GM12878 (cell line): ENCODE results near the gene YBX2. TPM values are rescaled to one million over a fixed set of nuclear protein-coding genes. Genes with fewer than 3 reads are reported as not detected.
A peak's percentile ranks its signal among the peaks of the same experiment; 100 is the strongest.

Source experiments
- ATAC-seq: fragments of 200-7000 bp; cut with Tn5 transposase; 3 replicates; pipeline ENCODE4 v1.9.1; 2020; ENCODE audit warnings: mild to moderate bottlenecking, moderate library complexity
- BruUV-seq: library from RNA; stranded (reverse); fragments of 400-500 nt; replicated peaks from 2 replicates; lab custom pipeline; 2021; lab: Mats Ljungman, UMichigan
- CTCF ChIA-PET: fragments of 300-600 bp; sonication (Branson Sonifier 250); formaldehyde crosslinking; extraction: SDS; loops from one replicate; lab custom pipeline; 2021; ENCODE audit warnings: inconsistent platforms; lab: Yijun Ruan, JAX
- POLR2A ChIA-PET: fragments of 350-600 bp; formaldehyde crosslinking; extraction: SDS; loops from one replicate; lab custom pipeline; 2021; ENCODE audit warnings: inconsistent platforms; lab: Charles Lee
- RAD21 ChIA-PET: fragments of 300-600 bp; sonication (Branson Sonifier 250); formaldehyde crosslinking; loops from one replicate; lab custom pipeline; 2023; ENCODE audit warnings: antibody characterized with exemption; ENCODE audit not compliant: unreplicated experiment; lab: Charles Lee
- SMC1A ChIA-PET: fragments of 300-600 bp; sonication (Branson Sonifier 250); formaldehyde crosslinking; loops from one replicate; lab custom pipeline; 2023; ENCODE audit not compliant: unreplicated experiment, uncharacterized antibody; lab: Charles Lee
- DNase-seq: peaks from one replicate; pipeline ENCODE4 v3.0.0-alpha.2; 2011; ENCODE audit warnings: low read depth, low spot score
- FAIRE-seq: peaks from 3 replicates; lab custom pipeline; 2011; peaks lifted over from hg19 to GRCh38; lab: Jason Lieb, UNC
- H2AFZ ChIP-seq: 2 replicates; pipeline ENCODE4 v1.6.0; 2011; ENCODE audit warnings: low read depth, low read length, control low read depth; ENCODE audit not compliant: control insufficient read depth
- H3K27ac ChIP-seq: 2 replicates; pipeline ENCODE4 v1.5.1; 2011; ENCODE audit warnings: control low read depth; ENCODE audit not compliant: control insufficient read depth, insufficient read depth
- H3K27me3 ChIP-seq, 2 experiments: replicated peaks in 1 of 2; 2 replicates each; pipeline versions ENCODE4 v1.6.0 to v1.6.1; 2011; ENCODE audit warnings: low read length in 1 of 2; ENCODE audit not compliant: control insufficient read depth in 2 of 2, insufficient read depth in 2 of 2
- H3K36me3 ChIP-seq, 2 experiments: 2 replicates each; pipeline ENCODE4 v1.5.1; 2011; ENCODE audit warnings: low read length in 1 of 2; ENCODE audit not compliant: control insufficient read depth in 2 of 2, insufficient read depth in 2 of 2
- H3K4me1 ChIP-seq: 2 replicates; pipeline ENCODE4 v1.6.1; 2011; ENCODE audit warnings: mild to moderate bottlenecking, low read length, moderate library complexity, mixed read lengths; ENCODE audit not compliant: control insufficient read depth, insufficient read depth
- H3K4me2 ChIP-seq: 2 replicates; pipeline ENCODE4 v1.6.0; 2011; ENCODE audit warnings: control low read depth; ENCODE audit not compliant: control insufficient read depth, insufficient read depth
- H3K4me3 ChIP-seq: fragments of 200-600 bp; sonication (generic); 2 replicates; pipeline ENCODE4 v1.5.1; 2016
- H3K79me2 ChIP-seq: 2 replicates; pipeline ENCODE4 v1.6.0; 2011; ENCODE audit warnings: low read length; ENCODE audit not compliant: control insufficient read depth, insufficient read depth
- H3K9ac ChIP-seq: 2 replicates; pipeline ENCODE4 v1.8.0; 2011; ENCODE audit warnings: low read length, control low read depth, mixed read lengths; ENCODE audit not compliant: control insufficient read depth, insufficient read depth
- H3K9me3 ChIP-seq: replicated peaks from 3 replicates; pipeline ENCODE4 v1.5.1; 2011; ENCODE audit warnings: mild to moderate bottlenecking, low read length; ENCODE audit not compliant: control insufficient read depth, insufficient read depth
- H4K20me1 ChIP-seq: 2 replicates; pipeline ENCODE4 v1.6.0; 2011; ENCODE audit not compliant: control insufficient read depth, insufficient read depth
- CREB1 ChIP-seq: IDR thresholded peaks from 2 replicates; pipeline ENCODE4 v1.6.1; 2012; ENCODE audit warnings: low read depth, mild to moderate bottlenecking, inconsistent platforms
- DPF2 ChIP-seq: fragments of 450-650 bp; IDR thresholded peaks from 2 replicates; pipeline ENCODE4 v1.6.1; 2017; ENCODE audit warnings: mild to moderate bottlenecking
- GATAD2B ChIP-seq: fragments of 450-650 bp; conservative IDR thresholded peaks from 2 replicates; pipeline ENCODE4 v1.6.1; 2017; ENCODE audit warnings: low read depth, mild to moderate bottlenecking, moderate library complexity
- IKZF2 ChIP-seq, 2 experiments: fragments of 450-650 bp; IDR thresholded peaks; 2 replicates each; pipeline ENCODE4 v1.6.1; 2017; ENCODE audit warnings: mild to moderate bottlenecking in 2 of 2, moderate library complexity in 2 of 2
- IRF5 ChIP-seq: fragments of 450-650 bp; IDR thresholded peaks from 2 replicates; pipeline ENCODE4 v1.6.1; 2017; ENCODE audit warnings: borderline replicate concordance
- LARP7 ChIP-seq: fragments of 450-650 bp; IDR thresholded peaks from 2 replicates; pipeline ENCODE4 v1.6.1; 2017; ENCODE audit warnings: mild to moderate bottlenecking
- NFYB ChIP-seq: IDR thresholded peaks from 2 replicates; pipeline ENCODE4 v1.6.1; 2011; ENCODE audit warnings: low read depth, mild to moderate bottlenecking, low read length, improper control_type of control experiment, moderate library complexity; ENCODE audit not compliant: insufficient read depth
- NKRF ChIP-seq: fragments of 450-650 bp; conservative IDR thresholded peaks from 2 replicates; pipeline ENCODE4 v1.6.1; 2017; ENCODE audit warnings: mild to moderate bottlenecking, moderate library complexity
- NRF1 ChIP-seq: conservative IDR thresholded peaks from 2 replicates; pipeline ENCODE4 v1.6.1; 2011; ENCODE audit warnings: mild to moderate bottlenecking, low read depth, low read length, improper control_type of control experiment
- SMAD5 ChIP-seq: IDR thresholded peaks from 2 replicates; pipeline ENCODE4 v1.6.1; 2016; ENCODE audit warnings: antibody characterized with exemption, low read depth
- SRF ChIP-seq, 2 experiments: IDR thresholded peaks; 2 replicates each; pipeline ENCODE4 v1.6.1; 2011; ENCODE audit warnings: low read depth in 2 of 2, low read length in 2 of 2, mild to moderate bottlenecking in 1 of 2, moderate library complexity in 1 of 2
- TAF1 ChIP-seq: IDR thresholded peaks from 2 replicates; pipeline ENCODE4 v1.6.1; 2011; ENCODE audit warnings: mild to moderate bottlenecking, low read depth, low read length, borderline replicate concordance
- ZZZ3 ChIP-seq: IDR thresholded peaks from 2 replicates; pipeline ENCODE4 v1.6.1; 2011; ENCODE audit warnings: low read depth; ENCODE audit not compliant: control insufficient read depth, insufficient read length
- WGBS: methylation state at CpG from one replicate; pipeline ENCODE4 v1.1.6; 2016; ENCODE audit warnings: low lambda C conversion rate; ENCODE audit not compliant: insufficient replicate concordance, insufficient coverage; ENCODE audit errors: missing lambda C conversion rate; 5-methylcytosine and 5-hydroxymethylcytosine counted together
- in situ Hi-C: fragments of 300-500 bp; cut with MboI; formaldehyde crosslinking; loops from 9 replicates; pipeline ENCODE4 v1.14.3; 2018; ENCODE audit warnings: mixed read lengths
- intact Hi-C: fragments of 100-400 bp; cut with micrococcal nuclease; formaldehyde crosslinking; loops from one replicate; pipeline ENCODE4 v1.14.2; 2022; ENCODE audit not compliant: unreplicated experiment
- polyA plus RNA-seq, 11 experiments: library from polyadenylated mRNA; depleted of rRNA in 4 of 11; unstranded in 6 of 11; stranded (reverse) in 5 of 11; fragments of >200 nt; fragmentation: Nextera tagmentation in 4 of 11; fragmentation: Illumina TruSeq in 1 of 11; extraction: Ambion mirVana in 4 of 11; extraction: Trizol in 1 of 11; gene quantifications; 1 replicate in 1 of 11; 2 replicates in 10 of 11; pipeline versions ENCODE4 v1.2.1 to v1.2.3, GENCODE V29; 2011 to 2016; ENCODE audit warnings: inconsistent platforms in 2 of 11, missing spikeins in 2 of 11, low read depth in 1 of 11
- total RNA-seq, 4 experiments: library from RNA; depleted of rRNA in 3 of 4; stranded (reverse); fragments of >200 nt in 3 of 4; fragmentation: Illumina TruSeq in 1 of 4; extraction: Trizol in 1 of 4; gene quantifications; 2 replicates each; pipeline versions ENCODE4 v1.2.1 to v1.2.3, GENCODE V29; 2013 to 2021
- TF ChIP-seq, protein P1 (sequence below): fragments of 450-650 bp; IDR thresholded peaks from 2 replicates; pipeline ENCODE4 v1.6.1; 2016; ENCODE audit warnings: mild to moderate bottlenecking
- TF ChIP-seq, protein P2 (sequence below): fragments of 450-650 bp; IDR thresholded peaks from 2 replicates; pipeline ENCODE4 v1.6.1; 2017; ENCODE audit warnings: mild to moderate bottlenecking

Gene YBX2
- total and polyA plus RNA-seq, 10 of the 15 experiments (the other 5 are each of a cell fraction or from before 2014, with no cell fraction given), result not detected

DNA sequence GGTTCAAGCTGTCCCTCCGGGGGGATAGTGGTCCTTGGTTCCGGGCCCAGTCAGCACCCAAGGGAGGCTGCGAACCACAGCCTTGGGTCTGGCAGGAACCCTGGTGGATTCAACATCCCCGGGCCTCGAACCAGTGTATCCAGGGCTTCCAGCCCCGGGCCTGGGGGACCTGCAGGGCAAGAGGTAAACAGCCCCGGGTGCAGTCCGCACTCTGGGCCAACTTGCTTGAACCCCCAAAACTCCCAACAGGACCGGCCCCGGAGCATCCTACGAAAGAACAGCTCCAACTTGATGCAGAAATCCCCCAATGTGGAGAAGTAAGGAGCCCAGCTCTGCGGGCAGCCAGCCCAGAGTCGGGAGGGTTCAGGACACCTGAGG lies 36.2 kb upstream of the YBX2 start:
- Histone ChIP-seq H3K4me3 (peak overlapping the region; percentile 99), H3K79me2 (peaks cover 17% of the 10 kb centered on the region), H3K4me2 (peak overlapping the region; percentile 97), H3K9ac (peak overlapping the region; percentile 52), H4K20me1 (no peaks in the 10 kb centered on the region), H3K27ac (peak overlapping the region; percentile 94), H3K9me3 (no peaks in the 10 kb centered on the region), H3K36me3 (no peaks in the 10 kb centered on the region), H3K4me1 (peaks cover 36% of the 10 kb centered on the region), H3K27me3 (no peaks in the 10 kb centered on the region), H2AFZ (peak overlapping the region; percentile 56)
- BruUV-seq, result no TSS peak
- no peak for TF ChIP-seq CREB1
- TF ChIP-seq, protein P1, sequence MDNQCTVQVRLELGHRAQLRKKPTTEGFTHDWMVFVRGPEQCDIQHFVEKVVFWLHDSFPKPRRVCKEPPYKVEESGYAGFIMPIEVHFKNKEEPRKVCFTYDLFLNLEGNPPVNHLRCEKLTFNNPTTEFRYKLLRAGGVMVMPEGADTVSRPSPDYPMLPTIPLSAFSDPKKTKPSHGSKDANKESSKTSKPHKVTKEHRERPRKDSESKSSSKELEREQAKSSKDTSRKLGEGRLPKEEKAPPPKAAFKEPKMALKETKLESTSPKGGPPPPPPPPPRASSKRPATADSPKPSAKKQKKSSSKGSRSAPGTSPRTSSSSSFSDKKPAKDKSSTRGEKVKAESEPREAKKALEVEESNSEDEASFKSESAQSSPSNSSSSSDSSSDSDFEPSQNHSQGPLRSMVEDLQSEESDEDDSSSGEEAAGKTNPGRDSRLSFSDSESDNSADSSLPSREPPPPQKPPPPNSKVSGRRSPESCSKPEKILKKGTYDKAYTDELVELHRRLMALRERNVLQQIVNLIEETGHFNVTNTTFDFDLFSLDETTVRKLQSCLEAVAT, result peak; percentile 62; the same call in 1 of the 2 replicates
- no peak for TF ChIP-seq SRF (IDR thresholded peaks at IDR 0.05; ENCODE audit: low read depth in 2 of 2, low read length in 2 of 2)
- TF ChIP-seq SMAD5, result no peak
- TF ChIP-seq, protein P2, sequence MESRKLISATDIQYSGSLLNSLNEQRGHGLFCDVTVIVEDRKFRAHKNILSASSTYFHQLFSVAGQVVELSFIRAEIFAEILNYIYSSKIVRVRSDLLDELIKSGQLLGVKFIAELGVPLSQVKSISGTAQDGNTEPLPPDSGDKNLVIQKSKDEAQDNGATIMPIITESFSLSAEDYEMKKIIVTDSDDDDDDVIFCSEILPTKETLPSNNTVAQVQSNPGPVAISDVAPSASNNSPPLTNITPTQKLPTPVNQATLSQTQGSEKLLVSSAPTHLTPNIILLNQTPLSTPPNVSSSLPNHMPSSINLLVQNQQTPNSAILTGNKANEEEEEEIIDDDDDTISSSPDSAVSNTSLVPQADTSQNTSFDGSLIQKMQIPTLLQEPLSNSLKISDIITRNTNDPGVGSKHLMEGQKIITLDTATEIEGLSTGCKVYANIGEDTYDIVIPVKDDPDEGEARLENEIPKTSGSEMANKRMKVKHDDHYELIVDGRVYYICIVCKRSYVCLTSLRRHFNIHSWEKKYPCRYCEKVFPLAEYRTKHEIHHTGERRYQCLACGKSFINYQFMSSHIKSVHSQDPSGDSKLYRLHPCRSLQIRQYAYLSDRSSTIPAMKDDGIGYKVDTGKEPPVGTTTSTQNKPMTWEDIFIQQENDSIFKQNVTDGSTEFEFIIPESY, result no peak
- TF ChIP-seq NFYB, result no peak
- no peak for TF ChIP-seq NRF1
- peak; percentile 35; the same call in 1 of the 2 replicates for TF ChIP-seq GATAD2B
- peak; percentile 35; the same call in 1 of the 2 replicates for TF ChIP-seq DPF2
- TF ChIP-seq ZZZ3, result no peak
- no peak for TF ChIP-seq TAF1
- 0 out of 2 replicates have a peak, but pooled peaks have one; percentile 21 for TF ChIP-seq NKRF
- TF ChIP-seq IRF5, result no peak
- peak in 1 of 2 experiments; percentile 9; a peak in 1 of 4 replicates for TF ChIP-seq IKZF2 (IDR thresholded peaks at IDR 0.05)
- TF ChIP-seq LARP7, result 0 out of 2 replicates have a peak, but pooled peaks have one; percentile 14
- ATAC-seq (no peak), DNase-seq (no peak), FAIRE-seq (no peak)
- ChIA-PET CTCF (interaction anchor here (1.4 to 7.9 kb wide), 2 partner anchors 13 to 22 kb away, joined by 3 to 49 read pairs; partner anchors contain the start of gene KCTD11), SMC1A (no interaction called here), RAD21 (interaction anchor here (1.1 to 2.4 kb wide), 2 partner anchors 21 to 25 kb away, joined by 5 to 11 read pairs; no protein-coding TSS in a partner anchor), POLR2A (interaction anchor here (1.3 to 2.3 kb wide), 6 partner anchors 12 to 357 kb away, joined by 4 to 31 read pairs (median 8); partner anchors contain the start of gene TP53)
- in situ Hi-C loops, result no loop called here
- intact Hi-C loops, result no loop called here
- WGBS, result 58% methylated on average over 13 of the region's 13 CpGs
